AG09309 (cell line): ENCODE data around the gene SLC36A4.
A peak's percentile ranks its signal among the peaks of the same experiment; 100 is the strongest.

Experiments used
- DNase-seq: peaks from one replicate; pipeline ENCODE4 v3.0.0-alpha.2; 2010; ENCODE audit warnings: low read depth
- H3K4me3 ChIP-seq: 2 replicates; pipeline ENCODE4 v1.5.1; 2011; ENCODE audit warnings: mild to moderate bottlenecking, low read depth, low read length, moderate library complexity; ENCODE audit not compliant: control insufficient read depth
- CTCF ChIP-seq: IDR thresholded peaks from 2 replicates; pipeline ENCODE4 v1.5.1; 2011; ENCODE audit warnings: mild to moderate bottlenecking, low read depth, low read length, inconsistent platforms; ENCODE audit not compliant: insufficient read depth, control insufficient read depth; ENCODE audit errors: missing control alignments

The SLC36A4 gene

GRCh38 chr11:93133488-93134109, 64.2 kb downstream of the SLC36A4 start:
- TF ChIP-seq CTCF: no peak
- no peak overlapping the region for H3K4me3 ChIP-seq
- peak; percentile 8 for DNase-seq

DNA sequence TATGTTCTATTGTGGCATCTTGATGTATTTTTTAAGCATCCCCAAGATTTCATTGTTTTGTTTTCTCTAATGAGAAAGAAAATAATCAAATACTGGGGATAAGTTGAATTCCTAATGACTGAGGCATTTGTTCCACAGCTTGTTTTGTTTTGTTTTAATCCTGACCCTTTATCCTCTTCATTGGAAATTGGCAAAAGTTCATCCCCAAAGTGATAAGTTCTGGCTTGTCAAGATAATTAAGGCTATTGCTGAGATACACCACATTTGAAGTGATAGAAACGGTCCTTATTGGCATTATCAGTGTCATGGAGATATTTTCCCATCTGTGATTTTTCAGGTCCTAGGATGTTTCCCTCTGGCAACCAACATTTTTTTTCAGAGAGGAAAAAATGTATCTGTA, 65.0 kb downstream of the SLC36A4 start:
- H3K4me3 ChIP-seq: no peak overlapping the region
- TF ChIP-seq CTCF: no peak
- no peak for DNase-seq

DNA sequence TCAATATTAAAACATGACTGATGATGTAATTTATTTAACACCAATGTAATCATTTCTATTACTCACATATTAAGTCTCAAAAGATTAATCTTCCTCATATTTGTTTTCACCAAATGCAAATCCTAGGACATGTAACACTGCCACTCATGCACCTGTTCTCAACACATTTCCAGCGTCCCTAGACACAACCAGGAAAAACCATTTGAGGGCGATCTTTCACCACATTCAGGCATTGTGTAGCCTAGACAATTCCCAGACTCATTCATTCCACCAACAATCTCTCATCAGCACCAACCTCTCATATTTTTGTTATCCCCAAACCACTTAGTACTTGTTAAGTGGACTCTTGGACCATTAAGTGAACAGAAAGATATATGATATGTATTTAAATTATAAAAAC, 66.1 kb downstream of the SLC36A4 start:
- no peak overlapping the region for H3K4me3 ChIP-seq
- no peak for DNase-seq

GRCh38 chr11:93128574-93128973, 69.2 kb downstream of the SLC36A4 start:
- DNase-seq: no peak
- no peak overlapping the region for H3K4me3 ChIP-seq

More for the DNA sequence above, 66.1 kb downstream of the SLC36A4 start:
- TF ChIP-seq CTCF: no peak

DNA sequence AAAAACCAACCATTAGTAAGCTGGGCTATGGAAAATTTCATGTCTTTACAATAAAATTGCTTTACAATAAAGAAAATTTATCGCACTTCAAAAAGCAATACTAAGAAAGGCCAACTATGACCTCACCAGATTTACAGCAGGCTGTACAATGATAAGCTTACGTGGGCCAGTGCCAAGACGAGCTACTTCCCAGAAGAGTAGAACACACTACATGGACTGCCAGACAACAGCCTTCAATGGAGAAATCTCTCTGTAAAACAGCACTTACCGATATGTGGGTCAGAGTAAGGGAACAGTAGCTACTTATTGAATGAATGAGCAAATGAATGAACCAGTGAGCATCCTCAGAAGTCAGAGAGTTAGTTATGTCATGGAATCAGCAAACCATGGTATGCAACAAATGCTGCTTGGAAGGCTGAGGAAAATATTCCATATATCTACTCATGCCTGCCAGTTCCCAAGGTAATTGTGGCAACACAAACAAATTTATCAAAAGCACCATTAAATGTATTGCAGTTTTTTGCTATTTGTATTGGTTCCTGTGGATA, 74.4 kb downstream of the SLC36A4 start:
- no peak overlapping the region for H3K4me3 ChIP-seq
- DNase-seq: no peak
- TF ChIP-seq CTCF: no peak

More at GRCh38 chr11:93128574-93128973, 69.2 kb downstream of the SLC36A4 start:
- TF ChIP-seq CTCF: no peak

DNA sequence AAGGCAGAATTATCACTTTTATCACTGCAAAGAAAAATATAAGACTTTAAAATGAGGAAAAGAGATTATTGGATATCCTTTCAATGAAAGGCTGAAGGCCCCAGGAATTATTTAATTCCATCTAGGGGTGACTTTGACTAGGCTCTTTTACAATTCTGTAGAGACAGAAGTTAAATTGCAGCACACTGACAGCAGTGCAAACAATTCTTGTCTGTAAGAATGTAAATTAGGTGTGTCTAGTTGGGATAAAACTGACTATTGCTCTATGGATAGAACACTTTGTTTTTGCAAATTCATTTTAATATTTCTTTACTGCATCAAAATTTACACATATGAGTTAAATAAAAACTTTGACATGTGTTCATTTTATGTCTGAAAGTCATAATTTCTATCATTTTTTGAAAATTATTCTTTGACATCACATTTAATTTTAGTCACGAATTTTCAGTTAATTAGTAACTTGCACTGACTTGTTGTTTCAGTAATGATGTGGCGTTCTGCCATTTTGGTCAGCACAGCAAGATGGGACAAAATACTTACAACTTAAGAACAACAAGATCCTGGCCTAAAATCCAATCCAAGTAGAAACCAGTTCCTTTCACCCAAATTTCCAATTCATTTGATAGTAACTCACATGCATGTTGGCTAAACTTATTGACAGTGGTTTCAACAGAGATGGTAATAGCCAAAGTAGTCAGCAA, 75.1 kb downstream of the SLC36A4 start:
- no peak for TF ChIP-seq CTCF
- DNase-seq: no peak
- no peak overlapping the region for H3K4me3 ChIP-seq
